Measurements from ENCODE around the gene COLEC12.
A peak's percentile ranks its signal among the peaks of the same experiment; 100 is the strongest.

Gene COLEC12

GRCh38 chr18:532018-532417, 31.5 kb upstream of the COLEC12 start:
- TF ChIP-seq CTCF (IDR thresholded peaks at IDR 0.05; ENCODE audit: unreplicated experiment in 3 of 3) = no peak
- Mint-ChIP-seq H3K27me3 (ENCODE audit: low read depth) (no peaks in the 10 kb centered on the region), H3K4me1 (peaks cover 11% of the 10 kb centered on the region), H3K9me3 (peaks cover 2% of the 10 kb centered on the region), H3K4me3 (no peak overlapping the region), H3K27ac (no peak overlapping the region), H3K36me3 (ENCODE audit: low read depth) (no peaks in the 10 kb centered on the region)

GRCh38 chr18:527146-527545, 26.6 kb upstream of the COLEC12 start:
- Mint-ChIP-seq H3K36me3 (ENCODE audit: low read depth) (no peaks in the 10 kb centered on the region), H3K27me3 (ENCODE audit: low read depth) (no peaks in the 10 kb centered on the region), H3K4me3 (no peak overlapping the region), H3K9me3 (no peaks in the 10 kb centered on the region), H3K27ac (peak overlapping the region; percentile 5 to 45 (median 42)), H3K4me1 (peaks cover 33% of the 10 kb centered on the region)
- no peak for TF ChIP-seq CTCF (IDR thresholded peaks at IDR 0.05; ENCODE audit: unreplicated experiment in 3 of 3)

- Mint-ChIP-seq H3K27me3 (ENCODE audit: low read depth) (no peaks in the 10 kb centered on the region), H3K36me3 (ENCODE audit: low read depth) (no peaks in the 10 kb centered on the region), H3K4me1 (peaks cover 33% of the 10 kb centered on the region), H3K4me3 (no peak overlapping the region), H3K27ac (peak overlapping the region; percentile 5 to 45 (median 42)), H3K9me3 (no peaks in the 10 kb centered on the region)
- no peak for TF ChIP-seq CTCF (IDR thresholded peaks at IDR 0.05; ENCODE audit: unreplicated experiment in 3 of 3)
Observed at GRCh38 chr18:526681-527080, 26.2 kb upstream of the COLEC12 start.

- Mint-ChIP-seq H3K27ac (peak overlapping the region; percentile 62 to 86 (median 69)), H3K4me1 (peaks cover 33% of the 10 kb centered on the region), H3K9me3 (no peaks in the 10 kb centered on the region), H3K27me3 (ENCODE audit: low read depth) (no peaks in the 10 kb centered on the region), H3K4me3 (no peak overlapping the region), H3K36me3 (ENCODE audit: low read depth) (no peaks in the 10 kb centered on the region)
- TF ChIP-seq CTCF (IDR thresholded peaks at IDR 0.05; ENCODE audit: unreplicated experiment in 3 of 3) = no peak
Observed at GRCh38 chr18:525036-525797, 24.7 kb upstream of the COLEC12 start.

- no peak overlapping the region for H3K4me3 Mint-ChIP-seq
- no peaks in the 10 kb centered on the region for H3K36me3 Mint-ChIP-seq (ENCODE audit: low read depth)
- no peak for TF ChIP-seq CTCF (IDR thresholded peaks at IDR 0.05; ENCODE audit: unreplicated experiment in 3 of 3)
- peaks cover 36% of the 10 kb centered on the region for H3K4me1 Mint-ChIP-seq
- no peaks in the 10 kb centered on the region for H3K9me3 Mint-ChIP-seq
- H3K27me3 Mint-ChIP-seq (ENCODE audit: low read depth) = no peaks in the 10 kb centered on the region
- peak overlapping the region; percentile 66 to 86 (median 69) for H3K27ac Mint-ChIP-seq
Observed at GRCh38 chr18:524466-524865, 24.0 kb upstream of the COLEC12 start.

- Mint-ChIP-seq H3K4me1 (peaks cover 45% of the 10 kb centered on the region), H3K9me3 (no peaks in the 10 kb centered on the region), H3K27me3 (ENCODE audit: low read depth) (no peaks in the 10 kb centered on the region), H3K36me3 (ENCODE audit: low read depth) (no peaks in the 10 kb centered on the region), H3K27ac (peak overlapping the region in 2 of 3 experiments; percentile 23 to 86), H3K4me3 (no peak overlapping the region)
- TF ChIP-seq CTCF (IDR thresholded peaks at IDR 0.05; ENCODE audit: unreplicated experiment in 3 of 3) = no peak
Observed at GRCh38 chr18:523561-523960, 23.1 kb upstream of the COLEC12 start.

Data from nephron (organoid).